Uterus (tissue), 2 donors: ENCODE measurements around the gene FBXW7.

Experiments
- POLR2A ChIP-seq, 2 donors: fragments of 450-650 bp; IDR thresholded peaks; one replicate each; pipeline ENCODE4 v1.6.1; 2016; ENCODE audit warnings: antibody characterized with exemption in 2 of 2, mild to moderate bottlenecking in 1 of 2, moderate library complexity in 1 of 2
- TF ChIP-seq, protein P1 (sequence below), 4 experiments: fragments of 200-600 bp in 2 of 4; fragments of 450-650 bp in 2 of 4; sonication (generic) in 2 of 4; IDR thresholded peaks; one replicate each; pipeline ENCODE4 v1.5.1; 2016 to 2019; ENCODE audit warnings: antibody characterized with exemption in 4 of 4, mild to moderate bottlenecking in 2 of 4, moderate library complexity in 1 of 4

DNA sequence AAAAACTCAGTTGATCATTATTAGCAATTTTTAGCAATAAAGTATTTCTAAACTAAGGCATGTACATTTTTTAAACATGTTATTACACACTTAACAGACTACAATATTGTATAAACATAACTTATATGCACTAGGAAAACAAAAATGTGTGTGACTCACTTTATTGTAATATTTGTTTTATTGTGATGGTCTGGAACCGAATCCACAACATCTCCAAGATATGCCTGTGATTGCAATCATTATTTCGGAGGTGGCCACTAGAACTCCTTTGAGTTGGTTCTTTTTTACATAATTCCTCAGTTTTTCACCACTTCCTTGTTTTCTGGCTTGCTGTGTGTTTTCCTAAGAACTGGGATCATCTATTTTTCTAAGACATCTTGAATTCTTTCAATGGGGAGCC, 53.7 kb downstream of the FBXW7 start:
- TF ChIP-seq, protein P1, sequence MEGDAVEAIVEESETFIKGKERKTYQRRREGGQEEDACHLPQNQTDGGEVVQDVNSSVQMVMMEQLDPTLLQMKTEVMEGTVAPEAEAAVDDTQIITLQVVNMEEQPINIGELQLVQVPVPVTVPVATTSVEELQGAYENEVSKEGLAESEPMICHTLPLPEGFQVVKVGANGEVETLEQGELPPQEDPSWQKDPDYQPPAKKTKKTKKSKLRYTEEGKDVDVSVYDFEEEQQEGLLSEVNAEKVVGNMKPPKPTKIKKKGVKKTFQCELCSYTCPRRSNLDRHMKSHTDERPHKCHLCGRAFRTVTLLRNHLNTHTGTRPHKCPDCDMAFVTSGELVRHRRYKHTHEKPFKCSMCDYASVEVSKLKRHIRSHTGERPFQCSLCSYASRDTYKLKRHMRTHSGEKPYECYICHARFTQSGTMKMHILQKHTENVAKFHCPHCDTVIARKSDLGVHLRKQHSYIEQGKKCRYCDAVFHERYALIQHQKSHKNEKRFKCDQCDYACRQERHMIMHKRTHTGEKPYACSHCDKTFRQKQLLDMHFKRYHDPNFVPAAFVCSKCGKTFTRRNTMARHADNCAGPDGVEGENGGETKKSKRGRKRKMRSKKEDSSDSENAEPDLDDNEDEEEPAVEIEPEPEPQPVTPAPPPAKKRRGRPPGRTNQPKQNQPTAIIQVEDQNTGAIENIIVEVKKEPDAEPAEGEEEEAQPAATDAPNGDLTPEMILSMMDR (IDR thresholded peaks at IDR 0.05) = no peak
- TF ChIP-seq POLR2A (IDR thresholded peaks at IDR 0.05) = no peak
